Retina (tissue), 1 donor: Measurements from ENCODE around the gene RAI14.

Experiments
- DNase-seq: peaks from one replicate; pipeline ENCODE4 v3.0.0-alpha.2; 2016

RAI14 gene

GRCh38 chr5:34648039-34648839 is 7.9 kb upstream of the RAI14 start:
- no peak for DNase-seq

- no peak for DNase-seq
Measured at GRCh38 chr5:34648840-34649158, 7.3 kb upstream of the RAI14 start.

- DNase-seq: no peak
Measured at GRCh38 chr5:34651791-34652190, 4.3 kb upstream of the RAI14 start.

- DNase-seq: no peak
Measured at GRCh38 chr5:34652466-34652865, 3.7 kb upstream of the RAI14 start.

- no peak for DNase-seq
Measured at GRCh38 chr5:34652914-34653313, 3.2 kb upstream of the RAI14 start.

GRCh38 chr5:34653708-34654107 is 2.4 kb upstream of the RAI14 start:
- DNase-seq: no peak

GRCh38 chr5:34655354-34655991 is 655 bp upstream of the RAI14 start:
- DNase-seq: peak; percentile 82

GRCh38 chr5:34656700-34657273 is 659 bp downstream of the RAI14 start:
- DNase-seq: no peak

GRCh38 chr5:34657274-34657921 is 1.3 kb downstream of the RAI14 start:
- peak; percentile 70 for DNase-seq

GRCh38 chr5:34657988-34658387 is 1.9 kb downstream of the RAI14 start:
- DNase-seq: no peak

- no peak for DNase-seq
Measured at GRCh38 chr5:34659168-34659567, 3.0 kb downstream of the RAI14 start.

GRCh38 chr5:34660444-34660843 is 4.3 kb downstream of the RAI14 start:
- DNase-seq: no peak

- no peak for DNase-seq
Measured at GRCh38 chr5:34663771-34664496, 7.8 kb downstream of the RAI14 start.

- DNase-seq: no peak
Measured at GRCh38 chr5:34666392-34667080, 10.4 kb downstream of the RAI14 start.

- DNase-seq: no peak
Measured at GRCh38 chr5:34667705-34668104, 11.6 kb downstream of the RAI14 start.

- no peak for DNase-seq
Measured at GRCh38 chr5:34669931-34670516, 13.9 kb downstream of the RAI14 start.

- no peak for DNase-seq
Measured at GRCh38 chr5:34672196-34672595, 16.1 kb downstream of the RAI14 start.

- no peak for DNase-seq
Measured at GRCh38 chr5:34673463-34674125, 17.5 kb downstream of the RAI14 start.

- no peak for DNase-seq
Measured at GRCh38 chr5:34674187-34674586, 18.1 kb downstream of the RAI14 start.

- no peak for DNase-seq
Measured at GRCh38 chr5:34675857-34676256, 19.7 kb downstream of the RAI14 start.

GRCh38 chr5:34676416-34676815 is 20.3 kb downstream of the RAI14 start:
- no peak for DNase-seq

GRCh38 chr5:34677428-34677827 is 21.3 kb downstream of the RAI14 start:
- no peak for DNase-seq
